NK-92 treated with Interleukin-12 subunit alpha and Interleukin-12 subunit beta, amount 100 ng/mL, for 24 hours (cell line): ENCODE data around the gene ACOX3.
"Not testable (repeated sequence)": the region's sequence is repeated elsewhere in the genome, so short reads cannot be mapped to it uniquely, and the experiment has no call there.

Source experiments
- DNase-seq: peaks from one replicate; lab custom pipeline; 2025; lab: John Stamatoyannopoulos, UW

Gene ACOX3

GRCh38 chr4:8433136-8433535 lies 7.4 kb downstream of the ACOX3 start:
- no peak for DNase-seq

DNA sequence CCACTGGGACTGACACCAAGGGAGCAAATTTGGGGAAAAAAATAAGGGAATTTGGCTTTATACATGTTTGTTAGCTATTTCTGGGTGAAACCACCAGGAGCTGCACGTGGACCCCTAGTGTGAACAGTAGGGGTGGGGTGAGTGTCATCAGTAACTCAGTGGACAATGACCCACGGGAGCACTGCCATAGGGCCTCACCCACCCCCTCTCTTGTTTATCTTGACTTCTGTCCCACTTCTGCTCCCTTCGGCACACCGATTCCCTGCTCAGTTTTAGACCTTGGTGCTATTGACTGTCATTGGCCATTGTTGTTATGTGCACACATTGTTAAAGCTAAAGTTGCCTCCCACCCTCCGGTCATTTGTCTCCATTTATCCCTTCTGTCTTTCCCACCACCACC lies 9.0 kb downstream of the ACOX3 start:
- DNase-seq: no peak

GRCh38 chr4:8428288-8429097 lies 12.0 kb downstream of the ACOX3 start:
- DNase-seq: peak; percentile 67

GRCh38 chr4:8427761-8428287 lies 12.7 kb downstream of the ACOX3 start:
- DNase-seq: no peak

- no peak for DNase-seq
These were observed 13.3 kb downstream of the ACOX3 start for GRCh38 chr4:8427262-8427661.

DNA sequence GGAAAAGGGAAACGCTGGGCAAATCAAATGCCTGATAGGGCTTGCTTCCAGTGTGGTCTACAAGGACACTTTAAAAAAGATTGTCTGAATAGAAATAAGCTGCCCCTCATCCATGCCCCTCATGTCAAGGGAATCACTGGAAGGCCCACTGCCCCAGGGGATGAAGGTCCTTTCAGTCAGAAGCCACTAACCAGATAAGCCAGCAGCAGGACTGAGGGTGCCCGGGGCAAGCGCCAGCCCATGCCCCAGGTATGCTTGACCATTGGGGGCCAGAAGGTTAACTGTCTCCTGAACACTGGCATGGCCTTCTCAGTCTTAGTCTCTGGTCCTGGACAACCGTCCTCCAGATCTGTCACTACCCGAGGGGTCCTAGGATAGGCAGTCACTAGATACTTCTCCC lies 17.7 kb downstream of the ACOX3 start:
- DNase-seq: no peak

DNA sequence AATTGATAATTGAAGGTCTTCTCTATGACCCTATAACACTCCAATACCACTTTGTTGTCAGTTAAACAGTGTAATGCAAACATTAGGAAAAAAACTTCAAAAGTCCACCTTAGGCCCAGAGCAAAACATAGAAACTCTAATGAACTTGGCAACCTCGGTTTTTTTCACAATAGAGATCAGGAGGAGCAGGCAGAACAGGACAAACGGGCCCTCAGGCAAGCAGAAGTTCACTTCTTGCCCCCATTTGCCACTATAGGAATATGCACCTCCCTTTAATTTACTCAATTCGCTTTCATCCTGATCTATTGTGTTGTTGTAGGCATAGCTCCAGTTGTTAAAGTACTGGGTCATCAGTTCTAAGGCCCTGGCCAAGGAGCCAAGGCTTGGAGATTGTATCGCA lies 18.2 kb downstream of the ACOX3 start:
- DNase-seq: no peak

DNA sequence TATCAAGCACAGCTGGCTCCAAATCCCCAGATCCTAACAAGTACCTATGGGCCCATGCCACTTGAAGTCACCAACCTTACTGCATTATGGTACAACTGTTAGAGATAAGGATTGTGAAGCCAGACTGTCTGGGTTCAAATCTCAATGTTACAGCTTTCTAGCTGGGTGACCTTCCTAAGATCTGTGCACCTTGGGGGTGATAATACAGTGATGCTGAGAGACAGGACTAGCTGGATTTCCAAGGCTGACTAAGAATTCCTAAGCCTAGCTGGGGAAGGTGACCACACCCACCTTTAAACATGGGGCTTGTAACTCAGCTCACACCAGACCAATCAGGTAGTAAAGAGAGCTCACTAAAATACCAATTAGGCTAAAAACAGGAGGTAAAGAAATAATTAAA lies 20.4 kb downstream of the ACOX3 start:
- not testable (repeated sequence) for DNase-seq

DNA sequence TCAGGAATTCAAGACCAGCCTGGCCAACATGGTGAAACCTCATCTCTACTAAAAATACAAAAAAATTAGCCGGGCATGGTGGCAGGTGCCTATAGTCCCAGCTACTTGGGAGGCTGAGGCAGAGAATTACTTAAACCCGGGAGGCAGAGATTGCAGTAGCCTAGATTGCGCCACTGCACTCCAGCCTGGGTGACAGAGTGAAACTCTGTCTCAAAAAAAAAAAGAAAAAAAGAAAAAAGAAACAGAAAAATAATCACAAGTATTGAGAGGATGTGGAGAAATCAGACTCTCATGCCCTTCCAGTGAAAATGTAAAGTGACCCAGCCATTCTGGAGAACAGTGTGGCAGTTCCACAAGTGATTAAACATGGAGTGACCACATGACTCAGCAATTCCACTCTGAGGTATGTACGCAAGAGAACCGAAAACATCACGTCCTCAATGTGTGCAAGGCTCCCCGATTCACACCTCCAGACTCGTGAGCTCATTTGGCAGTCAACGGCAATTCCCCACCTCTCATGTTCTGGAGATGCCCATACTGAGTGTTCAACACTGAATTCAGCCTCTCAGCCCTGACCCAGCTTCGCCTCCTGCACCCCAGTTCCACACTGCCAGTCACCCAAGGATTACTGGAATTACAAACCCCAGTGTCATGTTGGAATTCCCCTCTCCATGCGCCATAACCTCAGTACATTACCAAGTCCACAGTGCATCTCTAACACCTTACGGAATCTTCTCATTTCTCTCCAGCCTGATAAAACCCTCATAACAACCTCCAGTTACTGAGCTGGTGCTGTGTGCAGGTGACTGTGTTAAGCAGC lies 21.1 kb downstream of the ACOX3 start:
- DNase-seq: no peak

- DNase-seq: no peak
These were observed 23.4 kb downstream of the ACOX3 start for GRCh38 chr4:8417071-8417614.

DNA sequence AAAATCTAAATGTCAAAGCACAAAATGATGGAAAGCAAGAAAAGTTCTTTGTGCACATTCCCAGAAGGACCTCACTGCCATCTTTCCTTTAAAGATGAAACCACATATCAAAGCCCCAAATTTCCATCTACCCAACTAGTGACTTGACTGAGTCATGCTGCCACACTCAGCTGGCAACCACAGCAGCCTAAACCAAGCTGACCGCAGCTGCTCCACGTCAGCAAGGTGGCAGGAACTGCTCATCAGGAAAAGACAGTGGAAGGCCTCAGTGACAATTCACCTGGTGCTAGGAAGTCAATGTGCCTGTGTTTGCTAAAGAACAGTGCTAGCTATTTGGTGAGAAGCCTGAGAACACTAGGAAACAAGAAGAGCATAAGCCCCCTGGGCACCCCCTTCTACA lies 26.1 kb downstream of the ACOX3 start:
- DNase-seq: no peak

GRCh38 chr4:8412288-8412687 lies 28.2 kb downstream of the ACOX3 start:
- DNase-seq: no peak

- no peak for DNase-seq
These were observed 29.0 kb downstream of the ACOX3 start for GRCh38 chr4:8411351-8412180.

- DNase-seq: no peak
These were observed 29.8 kb downstream of the ACOX3 start for GRCh38 chr4:8410641-8411271.

- no peak for DNase-seq
These were observed 30.4 kb downstream of the ACOX3 start for GRCh38 chr4:8410066-8410625.

DNA sequence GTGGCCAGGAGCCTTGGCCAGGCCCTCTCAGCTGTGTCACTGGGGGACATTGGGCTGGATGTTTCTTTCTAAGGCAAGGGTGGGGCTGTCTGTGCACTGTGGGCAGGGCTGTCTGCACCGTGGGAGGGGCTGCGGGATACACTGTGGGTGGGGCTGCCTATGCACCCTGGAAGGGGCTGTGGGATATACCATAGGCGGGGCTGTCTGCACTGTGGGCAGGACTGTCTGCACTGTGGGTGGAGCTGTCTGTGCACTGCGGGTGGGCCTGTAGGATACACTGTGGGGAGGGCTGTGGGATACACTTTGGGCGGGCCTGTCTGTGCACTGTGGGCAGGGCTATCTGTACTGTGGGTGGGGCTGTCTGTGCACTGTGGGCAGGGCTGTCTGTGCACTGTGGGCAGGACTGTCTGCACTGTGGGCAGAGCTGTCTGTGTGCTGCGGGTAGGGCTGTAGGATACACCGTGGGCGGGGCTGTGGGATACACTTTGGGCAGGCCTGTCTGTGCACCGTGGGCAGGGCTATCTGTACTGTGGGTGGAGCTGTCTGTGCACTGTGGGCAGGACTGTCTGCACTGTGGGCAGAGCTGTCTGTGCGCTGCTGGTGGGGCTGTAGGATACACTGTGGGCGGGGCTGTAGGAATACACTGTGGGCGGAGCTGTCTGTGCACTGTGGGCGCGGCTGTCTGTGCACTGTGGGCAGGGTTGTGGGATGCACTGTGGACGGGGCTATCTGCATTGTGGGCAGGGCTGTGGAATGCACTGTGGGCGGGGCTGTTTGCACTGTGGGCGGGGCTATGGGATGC lies 31.1 kb downstream of the ACOX3 start:
- no peak for DNase-seq

DNA sequence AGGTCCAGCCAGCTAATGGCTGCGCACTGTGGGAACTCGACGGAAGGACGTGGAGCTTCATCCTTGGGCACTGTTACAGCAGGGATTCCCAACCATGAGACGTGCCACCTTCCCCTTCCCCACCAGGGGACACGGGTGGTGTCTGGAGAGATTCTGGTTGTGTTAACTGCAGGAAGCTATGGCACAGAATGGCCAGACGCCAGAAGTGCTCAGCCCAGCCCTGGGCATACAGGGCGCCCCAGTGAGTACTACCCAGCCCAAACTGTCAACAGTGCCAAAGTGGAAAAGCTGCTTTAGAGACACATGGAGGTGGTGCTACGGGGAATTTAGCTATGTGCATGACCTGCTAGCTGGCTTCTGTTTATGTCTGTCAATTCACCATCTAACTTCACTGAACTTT lies 32.8 kb downstream of the ACOX3 start:
- DNase-seq: no peak

DNA sequence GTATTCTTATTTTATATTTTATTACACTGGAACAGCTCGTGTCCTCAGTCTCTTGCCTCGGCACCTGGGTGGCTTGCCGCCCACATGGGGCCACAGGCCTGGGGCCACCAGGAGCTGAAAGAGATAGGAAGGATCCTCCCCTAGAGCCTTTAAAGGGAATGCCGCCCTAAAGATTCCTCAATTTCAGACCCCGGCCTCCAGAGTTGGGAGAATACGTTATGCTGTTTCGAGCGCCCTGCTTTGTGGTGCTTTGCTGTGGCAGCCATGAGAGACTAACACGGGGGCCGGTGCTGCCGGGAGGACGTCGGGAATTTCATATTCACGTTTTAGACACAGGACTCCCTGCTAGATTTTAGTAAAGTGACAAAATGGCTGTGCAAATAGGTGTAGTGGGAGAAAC lies 33.2 kb downstream of the ACOX3 start:
- no peak for DNase-seq

DNA sequence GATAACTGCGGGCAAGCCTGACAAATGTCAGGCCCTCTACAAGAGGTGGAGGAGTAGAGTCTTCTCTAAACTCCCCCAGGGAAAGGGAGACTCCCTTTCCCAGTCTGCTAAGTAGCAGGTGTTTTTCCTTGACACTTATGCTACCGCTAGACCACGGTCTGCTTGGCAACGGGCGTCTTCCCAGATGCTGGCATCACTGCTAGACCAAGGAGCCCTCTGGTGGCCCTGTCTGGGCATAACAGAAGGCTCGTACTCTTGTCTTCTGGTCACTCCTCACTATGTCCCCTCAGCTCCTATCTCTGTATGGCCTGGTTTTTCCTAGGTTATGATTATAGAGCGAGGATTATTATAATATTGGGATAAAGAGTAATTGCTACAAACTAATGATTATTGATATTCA lies 33.6 kb downstream of the ACOX3 start:
- DNase-seq: not testable (repeated sequence)

DNA sequence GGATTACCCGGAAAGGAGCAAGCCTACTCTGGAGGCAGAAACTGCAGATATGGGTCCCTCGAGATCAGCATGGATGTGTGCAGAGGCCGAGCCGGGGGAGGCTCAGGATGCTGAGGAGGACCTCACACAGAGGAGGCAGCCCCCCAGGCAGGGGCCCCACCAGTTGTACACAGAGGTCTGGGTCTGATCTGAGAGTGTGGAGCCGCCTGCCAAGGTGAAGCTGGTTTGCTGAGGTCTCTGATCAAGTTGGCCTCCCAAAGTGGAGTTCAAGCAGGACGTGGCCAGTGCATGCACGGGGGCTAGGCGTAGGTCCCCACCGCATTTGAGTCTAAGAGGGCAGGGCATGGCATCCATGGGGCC lies 35.0 kb downstream of the ACOX3 start:
- no peak for DNase-seq
